ENCODE data around the gene RNPEP.
"Not testable (repeated sequence)": the region's sequence is repeated elsewhere in the genome, so short reads cannot be mapped to it uniquely, and the experiment has no call there.

Gene RNPEP

DNA sequence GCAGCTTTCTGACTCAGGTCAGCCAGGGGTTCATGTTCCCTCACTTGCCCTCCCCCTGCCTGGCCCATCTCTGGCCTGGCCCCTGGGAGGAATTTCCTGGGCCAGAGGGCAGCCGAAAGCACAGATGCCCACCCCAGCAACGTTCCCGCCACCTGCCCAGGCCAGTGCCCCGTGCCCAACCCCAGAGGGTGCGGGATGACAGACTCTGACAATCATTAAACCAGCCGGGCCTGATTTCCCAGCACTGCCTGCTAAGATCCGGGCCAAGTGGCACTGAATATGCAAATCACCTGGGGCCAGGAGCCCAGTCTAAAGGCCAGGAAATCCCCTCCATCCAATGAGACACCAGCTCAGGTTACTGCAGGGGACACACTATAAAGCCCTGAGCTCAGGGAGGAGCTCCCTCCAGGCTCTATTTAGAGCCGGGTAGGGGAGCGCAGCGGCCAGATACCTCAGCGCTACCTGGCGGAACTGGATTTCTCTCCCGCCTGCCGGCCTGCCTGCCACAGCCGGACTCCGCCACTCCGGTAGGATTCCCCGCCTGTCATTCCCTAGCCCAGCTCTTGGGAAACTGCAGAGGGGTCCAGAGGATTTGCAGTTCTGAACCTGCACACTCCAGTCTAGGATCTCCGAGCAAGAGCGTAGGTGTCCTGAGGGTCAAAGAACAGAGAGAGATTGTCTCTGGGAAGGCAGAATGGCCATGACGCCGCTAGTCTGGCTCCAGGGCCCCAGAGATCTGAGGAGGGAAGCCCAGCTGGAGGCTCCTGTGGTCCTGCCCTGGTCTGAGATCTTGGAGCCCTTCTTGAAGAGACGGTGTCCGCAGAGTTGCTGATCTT is 27.9 kb downstream of the RNPEP start, which contains the start of gene ELF3:
ELF3 (plus strand) TSS at position 408 of the 836 bp plus-strand sequence. CDS start 550 bp downstream, outside the sequence.
- DNase-seq (ENCODE audit: low spot score), result peak; percentile 92

- no peak for DNase-seq (ENCODE audit: low spot score)
Observed at GRCh38 chr1:202011994-202012393, 29.5 kb downstream of the RNPEP start.

- no peak for DNase-seq (ENCODE audit: low spot score)
Observed at GRCh38 chr1:202012544-202013478, 30.4 kb downstream of the RNPEP start.

GRCh38 chr1:202013603-202014002 is 31.2 kb downstream of the RNPEP start:
- no peak for DNase-seq (ENCODE audit: low spot score)

GRCh38 chr1:202014060-202014459 is 31.6 kb downstream of the RNPEP start:
- no peak for DNase-seq (ENCODE audit: low spot score)

DNA sequence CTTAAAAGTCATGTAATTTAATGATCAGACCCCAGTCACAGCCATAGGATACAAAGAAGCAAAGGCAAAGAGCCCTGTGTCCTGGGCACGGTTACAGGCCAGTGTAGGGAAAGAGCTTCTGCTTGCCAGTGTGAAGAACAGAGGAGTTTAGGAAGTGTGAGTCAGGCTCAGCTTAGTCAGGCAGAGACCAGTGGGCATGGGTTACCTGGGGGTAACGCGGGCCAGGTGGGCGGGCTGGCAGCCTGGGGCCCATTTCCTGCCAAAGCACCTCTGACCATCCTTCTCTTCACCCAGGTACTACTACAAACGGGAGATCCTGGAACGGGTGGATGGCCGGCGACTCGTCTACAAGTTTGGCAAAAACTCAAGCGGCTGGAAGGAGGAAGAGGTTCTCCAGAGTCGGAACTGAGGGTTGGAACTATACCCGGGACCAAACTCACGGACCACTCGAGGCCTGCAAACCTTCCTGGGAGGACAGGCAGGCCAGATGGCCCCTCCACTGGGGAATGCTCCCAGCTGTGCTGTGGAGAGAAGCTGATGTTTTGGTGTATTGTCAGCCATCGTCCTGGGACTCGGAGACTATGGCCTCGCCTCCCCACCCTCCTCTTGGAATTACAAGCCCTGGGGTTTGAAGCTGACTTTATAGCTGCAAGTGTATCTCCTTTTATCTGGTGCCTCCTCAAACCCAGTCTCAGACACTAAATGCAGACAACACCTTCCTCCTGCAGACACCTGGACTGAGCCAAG is 32.6 kb downstream of the RNPEP start:
- no peak for DNase-seq (ENCODE audit: low spot score)

- no peak for DNase-seq (ENCODE audit: low spot score)
Observed at GRCh38 chr1:202015662-202015937, 33.2 kb downstream of the RNPEP start.

DNA sequence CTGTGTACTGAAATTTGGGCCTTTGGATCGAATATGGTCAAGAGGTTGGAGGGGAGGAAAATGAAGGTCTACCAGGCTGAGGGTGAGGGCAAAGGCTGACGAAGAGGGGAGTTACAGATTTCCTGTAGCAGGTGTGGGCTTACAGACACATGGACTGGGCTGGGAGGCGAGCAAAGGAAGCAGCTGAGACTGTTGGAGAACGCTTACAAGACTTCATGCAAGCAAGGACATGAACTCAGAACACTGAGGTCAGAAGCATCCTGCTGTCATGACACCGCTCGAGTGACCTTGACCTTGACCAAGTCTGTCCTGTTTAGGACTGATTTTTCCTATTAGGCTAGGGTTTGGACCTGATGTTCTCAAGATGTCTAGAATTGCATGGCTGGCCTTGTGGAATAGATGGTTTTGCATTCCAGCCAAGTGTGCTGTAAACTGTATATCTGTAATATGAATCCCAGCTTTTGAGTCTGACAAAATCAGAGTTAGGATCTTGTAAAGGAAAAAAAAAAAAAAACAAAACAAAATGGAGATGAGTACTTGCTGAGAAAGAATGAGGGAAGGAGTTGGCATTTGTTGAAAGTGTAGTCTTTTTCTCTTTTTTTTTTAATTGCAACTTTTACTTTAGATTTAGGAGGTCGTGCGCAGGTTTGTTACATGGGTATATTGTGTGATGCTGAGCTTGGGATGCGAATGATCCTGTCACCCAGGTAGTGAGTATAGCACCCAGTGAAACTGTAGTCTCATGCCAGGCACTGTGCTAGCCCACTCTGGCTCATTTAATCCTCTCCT is 33.8 kb downstream of the RNPEP start:
- DNase-seq (ENCODE audit: low spot score), result no peak

GRCh38 chr1:202016811-202017748 is 34.6 kb downstream of the RNPEP start:
- no peak for DNase-seq (ENCODE audit: low spot score)

DNA sequence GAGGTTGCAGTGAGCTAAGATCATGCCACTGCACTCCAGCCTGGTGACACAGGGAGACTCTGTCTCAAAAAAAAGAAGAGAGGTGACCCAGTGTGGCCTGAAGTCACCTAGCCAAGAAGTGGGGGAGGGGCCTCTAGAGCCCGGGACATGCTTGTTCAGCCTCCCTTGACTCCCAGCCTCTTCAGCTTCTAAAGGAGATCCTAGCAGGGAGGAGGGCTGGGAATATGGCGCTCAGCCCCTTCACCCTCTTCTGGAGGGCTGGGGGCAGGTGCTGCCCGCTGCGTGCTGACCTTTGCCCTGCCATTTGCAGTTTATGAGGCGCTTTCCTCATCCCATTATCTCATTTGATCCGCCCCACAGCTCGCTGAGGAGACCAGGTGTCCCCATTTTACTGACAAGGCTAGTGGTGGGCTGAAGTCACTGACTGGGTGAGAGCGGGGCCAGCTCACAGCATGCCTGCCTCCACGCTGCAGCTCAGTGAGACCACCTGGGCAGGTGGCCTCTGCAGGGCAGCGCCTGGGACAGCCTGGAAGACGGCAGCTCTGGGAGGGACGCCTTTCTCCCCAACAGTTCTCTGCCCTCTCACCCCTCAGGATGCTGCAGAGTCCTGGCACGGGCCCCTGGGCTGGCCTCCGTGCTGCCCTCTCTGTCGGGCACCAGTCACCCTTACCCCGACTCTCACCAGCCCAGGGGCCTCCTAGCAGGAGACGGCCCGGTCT is 35.5 kb downstream of the RNPEP start:
- DNase-seq (ENCODE audit: low spot score), result no peak

GRCh38 chr1:202018468-202019234 is 36.2 kb downstream of the RNPEP start:
- peak; percentile 32 for DNase-seq (ENCODE audit: low spot score)

DNA sequence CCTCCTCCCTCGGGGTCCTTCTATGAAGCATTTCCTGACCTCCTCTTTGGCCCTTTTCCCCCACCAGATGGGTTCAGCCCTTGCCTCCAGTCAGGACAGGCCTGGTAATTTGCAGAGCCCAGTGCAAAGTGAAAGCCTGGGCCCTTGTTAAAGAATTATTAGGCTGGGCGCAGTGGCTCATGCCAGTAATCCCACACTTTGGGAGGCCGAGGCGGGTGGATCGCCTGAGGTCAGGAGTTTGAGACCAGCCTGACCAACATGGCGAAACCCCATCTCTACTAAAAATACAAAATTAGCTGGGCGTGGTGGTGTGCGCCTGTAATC is 36.7 kb downstream of the RNPEP start:
- DNase-seq (ENCODE audit: low spot score), result not testable (repeated sequence)

DNA sequence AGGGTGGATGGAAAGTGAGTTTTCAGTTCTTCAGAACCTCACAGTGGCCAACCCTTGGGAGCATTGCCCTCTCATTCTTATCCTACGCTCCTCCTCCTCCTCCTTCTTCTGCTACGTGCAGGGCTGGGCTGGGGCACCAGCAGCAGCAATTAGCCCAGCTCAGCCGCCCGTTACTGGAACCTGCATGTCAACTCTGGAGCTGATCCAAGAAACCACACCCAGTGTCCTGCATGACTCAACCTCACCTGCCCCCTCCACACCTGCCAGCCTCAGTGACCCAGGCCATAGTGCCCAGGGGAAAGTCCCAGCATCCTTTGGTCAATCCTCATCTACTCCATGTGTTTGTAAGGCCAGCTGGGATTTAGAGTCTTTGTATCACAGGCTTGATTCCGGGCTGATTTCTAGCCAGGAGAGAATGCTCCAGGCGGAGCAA is 40.6 kb downstream of the RNPEP start:
- DNase-seq (ENCODE audit: low spot score), result no peak

DNA sequence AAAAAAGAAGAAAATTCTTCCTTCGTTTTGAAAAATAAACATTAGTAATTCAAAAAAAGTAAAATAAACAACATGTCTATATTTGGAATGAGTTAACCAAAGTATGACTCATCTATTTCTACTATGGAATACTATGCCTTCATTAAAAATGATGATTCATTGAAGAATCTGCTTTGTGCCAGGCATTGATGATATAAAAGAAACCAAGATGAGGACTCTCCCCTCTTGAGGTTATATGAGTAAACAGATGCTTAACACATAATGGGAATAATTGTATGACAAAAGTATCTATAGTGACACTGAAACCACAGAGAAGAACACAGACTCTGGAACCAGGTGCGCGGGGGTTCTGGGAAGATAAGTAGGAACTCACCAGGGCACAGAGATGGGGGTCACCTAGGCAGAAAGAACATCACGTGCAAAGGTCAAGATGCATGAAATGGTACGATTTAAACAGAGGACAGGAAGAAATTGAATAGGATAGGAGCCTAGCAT is 46.8 kb downstream of the RNPEP start:
- DNase-seq (ENCODE audit: low spot score), result no peak

DNA sequence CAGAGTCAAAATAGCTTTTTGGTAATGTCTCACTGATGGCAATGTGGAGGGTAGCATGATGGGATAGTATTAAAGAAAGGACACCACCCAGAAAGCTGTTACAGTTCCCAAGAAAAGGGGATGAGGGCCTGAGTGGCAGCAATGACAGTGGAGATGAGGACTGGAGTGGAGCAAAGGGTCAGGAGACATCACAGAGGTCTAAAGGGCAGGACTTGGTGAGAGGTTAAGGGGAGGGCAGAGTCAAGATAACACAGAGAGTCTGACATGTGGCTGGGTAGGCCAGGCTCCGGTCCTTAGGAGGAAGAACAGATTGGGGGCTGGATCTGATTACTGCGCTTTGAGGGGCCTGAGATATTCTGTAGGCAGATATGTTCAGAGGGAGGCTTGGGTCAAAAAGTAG is 47.3 kb downstream of the RNPEP start:
- no peak for DNase-seq (ENCODE audit: low spot score)

GRCh38 chr1:202031796-202032195 is 49.3 kb downstream of the RNPEP start:
- no peak for DNase-seq (ENCODE audit: low spot score)

GRCh38 chr1:202034149-202034682 is 51.8 kb downstream of the RNPEP start:
- no peak for DNase-seq (ENCODE audit: low spot score)

- peak; percentile 74 for DNase-seq (ENCODE audit: low spot score)
Observed at GRCh38 chr1:202034683-202035462, 52.4 kb downstream of the RNPEP start.
